Fibroblast of villous mesenchyme (primary cell): ENCODE results near the gene ZFHX3. TPM values are rescaled to one million over a fixed set of nuclear protein-coding genes. Genes with fewer than 3 reads are reported as not detected.

Experiments
- DNase-seq: peaks from one replicate; pipeline ENCODE4 v3.0.0-alpha.2; 2010; ENCODE audit warnings: low read depth
- H3K4me3 ChIP-seq: 2 replicates; pipeline ENCODE4 v1.5.1; 2011; ENCODE audit warnings: low read depth, mild to moderate bottlenecking, low read length
- CTCF ChIP-seq: IDR thresholded peaks from 2 replicates; pipeline ENCODE4 v1.5.1; 2012; ENCODE audit warnings: low read depth, mild to moderate bottlenecking, low read length; ENCODE audit not compliant: insufficient read depth
- total RNA-seq: library from RNA; depleted of rRNA; stranded (reverse); fragments of >200 nt; gene quantifications from 2 replicates; pipeline ENCODE4 v1.2.3, GENCODE V29; 2012

ZFHX3 gene
- total RNA-seq, 1 donor = 3.9 TPM

DNA sequence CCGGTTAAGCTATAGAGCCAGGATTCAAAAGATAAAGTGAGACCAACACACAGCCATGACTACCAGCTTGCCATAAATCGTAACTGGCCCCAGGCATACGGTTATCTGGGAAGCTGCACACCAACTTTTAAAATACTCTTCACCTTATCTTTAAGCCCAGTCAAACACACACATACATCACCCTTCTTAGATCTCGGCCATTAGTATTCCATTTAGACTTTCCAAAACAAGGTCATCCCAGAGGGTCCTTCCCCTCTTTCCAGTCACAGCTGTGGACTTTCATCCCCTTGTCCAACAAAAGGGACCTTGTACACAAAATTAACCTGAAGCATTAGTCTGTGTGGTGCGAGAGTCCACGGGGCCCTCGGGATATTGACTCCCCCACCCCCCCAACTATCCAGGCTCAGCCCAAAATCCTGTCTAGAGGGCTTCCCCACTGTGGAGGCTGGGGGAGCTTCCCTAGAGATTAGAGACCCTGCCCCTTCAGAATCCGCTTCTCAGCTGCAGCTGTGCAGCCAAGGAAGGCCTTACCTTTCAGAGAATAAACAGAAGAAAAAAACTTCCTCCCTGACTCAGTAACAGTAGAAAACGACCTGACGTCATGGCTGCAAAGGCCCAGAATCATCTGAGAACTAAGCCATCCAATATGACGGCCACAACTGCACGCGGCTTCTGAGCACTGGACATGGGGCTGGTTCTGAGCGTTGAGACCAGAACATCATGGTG is 9.9 kb downstream of the ZFHX3 start:
- no peak for TF ChIP-seq CTCF
- DNase-seq = no peak
- H3K4me3 ChIP-seq = no peak overlapping the region

DNA sequence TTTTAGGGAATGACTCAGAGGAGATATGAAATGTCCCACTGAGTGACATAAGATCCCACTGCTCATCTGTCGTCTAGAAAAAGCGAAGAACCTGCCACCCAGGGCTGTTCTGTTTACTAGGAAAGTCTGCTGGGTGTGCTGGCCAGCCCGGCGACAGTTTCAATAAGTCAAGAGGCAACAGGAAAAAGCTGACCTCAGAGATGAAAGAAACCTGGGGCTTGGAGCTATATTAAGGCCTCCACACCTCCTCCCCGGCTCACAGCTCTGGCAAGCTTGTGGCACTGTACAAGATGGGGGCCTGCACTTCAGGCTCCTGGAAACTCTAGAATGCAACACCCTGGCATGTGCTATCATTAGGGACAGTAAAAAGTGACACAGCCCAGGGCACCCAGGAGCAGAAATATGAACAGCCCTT is 10.6 kb downstream of the ZFHX3 start:
- no peak for DNase-seq
- no peak overlapping the region for H3K4me3 ChIP-seq
- TF ChIP-seq CTCF = no peak

DNA sequence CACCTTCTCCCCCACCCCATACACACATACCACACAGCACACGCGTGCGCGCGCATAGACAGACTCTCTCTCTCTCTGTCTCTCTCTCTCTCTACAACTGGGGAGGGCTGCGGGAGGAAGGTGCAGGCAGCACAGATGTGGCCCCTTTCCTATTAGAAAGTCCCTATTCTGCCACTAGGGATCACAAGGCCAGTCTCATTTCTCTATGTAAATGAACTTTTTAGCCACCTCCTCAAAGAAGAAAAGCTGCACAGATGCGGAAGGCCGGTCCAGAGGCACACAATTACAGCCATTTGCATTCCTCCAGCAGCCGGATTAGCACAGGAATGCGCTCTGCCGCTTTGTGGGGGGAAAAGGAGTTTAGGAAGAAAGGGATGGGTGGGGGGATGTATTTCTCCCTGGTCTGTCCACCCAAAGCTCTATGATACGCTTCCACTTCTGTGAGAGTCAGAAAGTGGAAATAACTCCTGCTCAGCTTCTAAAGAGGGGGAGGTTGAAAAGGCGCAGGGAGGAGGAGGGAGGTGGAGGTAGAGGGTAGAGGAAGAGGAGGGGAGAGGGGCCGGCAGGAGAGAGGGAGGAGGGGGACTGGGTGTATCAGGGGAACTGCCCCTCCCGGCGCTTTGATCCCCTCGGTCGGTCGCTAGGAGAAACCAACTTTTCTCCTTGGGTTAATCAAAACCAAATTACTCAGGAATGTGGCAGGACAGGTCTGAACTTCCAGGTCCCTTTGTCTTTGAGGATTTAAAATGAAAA is 11.7 kb downstream of the ZFHX3 start:
- no peak for TF ChIP-seq CTCF
- no peak for DNase-seq
- no peak overlapping the region for H3K4me3 ChIP-seq

GRCh38 chr16:73034374-73034773 is 13.6 kb downstream of the ZFHX3 start:
- no peak for TF ChIP-seq CTCF
- H3K4me3 ChIP-seq = no peak overlapping the region
- DNase-seq = no peak

DNA sequence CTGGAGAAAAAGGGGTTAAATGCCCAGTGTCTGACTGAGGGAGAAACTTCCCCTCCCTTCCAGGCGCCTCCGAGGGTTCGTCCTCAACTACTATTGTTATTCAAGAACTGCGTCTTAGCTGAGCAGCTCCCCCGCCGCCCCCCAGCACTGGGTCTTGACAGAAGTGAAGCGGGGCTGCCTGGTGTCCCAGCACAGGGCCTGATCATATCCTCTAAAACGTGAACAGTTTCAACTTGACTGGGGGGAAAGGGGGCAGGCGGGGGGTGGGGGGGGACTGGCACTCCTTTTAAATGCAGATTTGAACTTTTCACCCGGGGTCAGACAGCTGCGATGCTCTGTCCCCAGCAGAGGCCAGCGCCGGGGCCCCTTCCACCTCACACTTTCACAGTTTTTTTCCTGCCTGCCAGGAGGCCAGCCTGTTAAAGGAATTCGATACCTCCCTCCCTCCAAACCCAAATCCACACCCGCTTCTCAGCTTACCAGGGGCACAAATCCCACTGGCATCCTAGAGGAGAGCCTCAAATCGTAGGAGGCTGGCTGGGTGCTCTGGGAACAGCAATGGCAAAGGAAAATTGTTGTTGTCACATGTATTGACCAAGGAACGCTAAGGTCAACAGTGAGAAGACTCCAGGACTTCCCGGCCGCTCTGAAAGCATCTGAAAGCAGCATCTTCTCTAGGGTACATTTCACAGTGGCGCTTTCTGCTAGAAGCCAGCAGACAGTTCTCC is 14.5 kb downstream of the ZFHX3 start:
- H3K4me3 ChIP-seq = no peak overlapping the region
- TF ChIP-seq CTCF = no peak
- DNase-seq = no peak

DNA sequence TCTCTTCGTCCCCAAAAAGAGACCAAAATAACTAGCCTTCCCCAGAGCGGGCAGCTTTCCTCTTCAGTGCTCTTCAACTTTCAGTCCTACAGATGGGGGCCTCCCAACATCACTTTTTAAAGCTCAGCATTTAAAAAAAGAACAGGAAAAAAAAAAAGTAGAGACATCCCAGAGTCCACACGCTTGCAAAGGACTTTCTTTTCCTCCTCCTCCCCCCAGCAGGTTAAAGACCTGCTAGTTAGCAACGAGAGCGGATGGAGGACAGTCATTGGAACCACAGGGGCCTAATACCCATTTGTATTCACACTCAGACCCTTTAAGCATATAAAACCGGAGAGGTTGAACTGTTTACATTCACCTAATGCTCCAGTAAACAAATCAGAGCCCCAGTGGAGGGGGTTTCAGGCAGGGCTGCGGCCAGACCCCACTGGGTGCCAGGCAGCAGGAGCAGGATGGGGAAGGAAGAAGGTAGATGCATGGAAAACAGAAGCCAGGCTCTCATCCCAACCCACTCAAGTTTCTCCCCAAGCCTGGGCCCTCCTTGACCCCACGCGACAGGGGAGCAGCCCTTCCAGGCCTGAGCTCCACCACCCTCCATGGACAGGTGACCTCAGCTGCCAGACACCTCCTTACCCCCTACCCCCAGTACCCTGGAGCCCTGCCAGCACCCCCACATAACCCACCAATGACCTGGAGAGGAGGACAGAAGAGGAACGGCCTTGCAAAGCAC is 15.2 kb downstream of the ZFHX3 start:
- H3K4me3 ChIP-seq = no peak overlapping the region
- no peak for DNase-seq
- no peak for TF ChIP-seq CTCF
